Neural crest cell (in vitro differentiated cells): ENCODE results near the gene BANK1. TPM values are rescaled to one million over a fixed set of nuclear protein-coding genes. Genes with fewer than 3 reads are reported as not detected.

Experiments
- DNase-seq: peaks from one replicate; pipeline ENCODE4 v3.0.0; 2021; ENCODE audit warnings: low read depth, mixed read lengths, low spot score
- H3K27ac Mint-ChIP-seq: one replicate; pipeline ENCODE4 v1.8.0; 2021; ENCODE audit warnings: mild to moderate bottlenecking, mixed read lengths; ENCODE audit not compliant: unreplicated experiment
- H3K27me3 Mint-ChIP-seq: 2 replicates; pipeline ENCODE4 v1.8.0; 2021; ENCODE audit warnings: low read depth, mild to moderate bottlenecking, mixed read lengths
- H3K36me3 Mint-ChIP-seq: 2 replicates; pipeline ENCODE4 v1.8.0; 2021; ENCODE audit warnings: low read depth, mild to moderate bottlenecking, mixed read lengths
- H3K4me1 Mint-ChIP-seq: 2 replicates; pipeline ENCODE4 v1.8.0; 2021; ENCODE audit warnings: mixed read lengths
- H3K4me3 Mint-ChIP-seq: one replicate; pipeline ENCODE4 v1.8.0; 2021; ENCODE audit warnings: mild to moderate bottlenecking, mixed read lengths
- H3K9me3 Mint-ChIP-seq: 2 replicates; pipeline ENCODE4 v1.8.0; 2021; ENCODE audit warnings: mixed read lengths
- CTCF ChIP-seq: fragments of 200-600 bp; sonication (generic); conservative IDR thresholded peaks from 2 replicates; pipeline ENCODE4 v1.5.0; 2021; ENCODE audit warnings: antibody characterized with exemption, mild to moderate bottlenecking
- total RNA-seq: library from RNA; stranded (reverse); gene quantifications from 2 replicates; pipeline ENCODE4 v1.2.1, GENCODE V29; 2021

The BANK1 gene
- total RNA-seq, 1 donor from 2014 or later = 0.44 TPM

DNA sequence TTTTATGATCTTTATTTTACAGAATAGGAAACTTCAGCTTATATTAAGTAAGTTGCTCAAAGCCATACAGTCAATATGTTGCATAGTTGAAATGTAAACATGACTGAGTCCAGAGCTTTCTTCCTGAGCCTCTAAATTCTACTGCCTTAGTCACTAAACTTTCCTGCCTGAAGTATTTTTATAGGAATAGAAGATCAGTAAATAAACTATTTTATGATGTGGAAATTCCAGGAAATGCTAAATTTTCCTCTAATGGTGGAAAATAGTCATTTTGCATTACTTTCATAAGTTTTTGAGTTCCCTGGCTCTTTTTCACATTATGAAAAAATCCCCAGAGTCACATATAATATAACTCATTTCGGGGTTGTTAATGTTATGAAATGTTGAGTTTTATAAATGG lies 182.8 kb downstream of the BANK1 start:
- H3K4me3 Mint-ChIP-seq = no peak overlapping the region
- no peaks in the 10 kb centered on the region for H3K36me3 Mint-ChIP-seq

GRCh38 chr4:101977076-101977475 lies 186.5 kb downstream of the BANK1 start:
- H3K27ac Mint-ChIP-seq = no peak overlapping the region

More for the DNA sequence above, 182.8 kb downstream of the BANK1 start:
- DNase-seq = no peak
- Mint-ChIP-seq H3K4me1 (no peaks in the 10 kb centered on the region), H3K27me3 (no peaks in the 10 kb centered on the region), H3K27ac (no peak overlapping the region), H3K9me3 (no peaks in the 10 kb centered on the region)
- TF ChIP-seq CTCF = no peak

GRCh38 chr4:101981756-101982155 lies 191.2 kb downstream of the BANK1 start:
- Mint-ChIP-seq H3K36me3 (no peaks in the 10 kb centered on the region), H3K27ac (no peak overlapping the region), H3K4me1 (no peaks in the 10 kb centered on the region), H3K4me3 (no peak overlapping the region), H3K27me3 (no peaks in the 10 kb centered on the region), H3K9me3 (peaks cover 3% of the 10 kb centered on the region)
- DNase-seq = no peak
- no peak for TF ChIP-seq CTCF

More at GRCh38 chr4:101977076-101977475, 186.5 kb downstream of the BANK1 start:
- H3K9me3 Mint-ChIP-seq = no peaks in the 10 kb centered on the region
- DNase-seq = no peak
- H3K36me3 Mint-ChIP-seq = no peaks in the 10 kb centered on the region
- TF ChIP-seq CTCF = no peak
- H3K27me3 Mint-ChIP-seq = no peaks in the 10 kb centered on the region
- no peaks in the 10 kb centered on the region for H3K4me1 Mint-ChIP-seq
- H3K4me3 Mint-ChIP-seq = no peak overlapping the region

DNA sequence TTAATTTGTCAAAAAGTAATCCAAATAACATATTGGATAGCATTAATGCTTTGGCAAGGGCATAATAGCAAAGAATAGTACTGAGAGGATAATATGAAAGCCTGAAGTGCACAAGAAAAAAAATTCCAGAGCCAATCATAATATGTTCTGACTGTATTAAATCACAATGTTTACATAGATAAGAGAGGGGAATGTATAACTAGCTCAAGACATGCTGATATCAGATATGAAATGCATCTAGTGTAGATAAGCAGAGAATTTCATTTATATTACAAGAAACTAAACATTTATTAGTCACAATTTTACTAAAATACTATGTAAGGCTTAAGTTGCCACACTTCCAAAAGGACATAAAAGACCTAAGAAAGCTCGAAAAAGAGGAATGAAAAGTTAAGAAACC lies 193.3 kb downstream of the BANK1 start:
- H3K4me1 Mint-ChIP-seq = no peaks in the 10 kb centered on the region
- TF ChIP-seq CTCF = no peak
- H3K27ac Mint-ChIP-seq = no peak overlapping the region
- DNase-seq = no peak
- H3K4me3 Mint-ChIP-seq = no peak overlapping the region
- H3K9me3 Mint-ChIP-seq = peaks cover 3% of the 10 kb centered on the region
- no peaks in the 10 kb centered on the region for H3K36me3 Mint-ChIP-seq
- H3K27me3 Mint-ChIP-seq = no peaks in the 10 kb centered on the region

DNA sequence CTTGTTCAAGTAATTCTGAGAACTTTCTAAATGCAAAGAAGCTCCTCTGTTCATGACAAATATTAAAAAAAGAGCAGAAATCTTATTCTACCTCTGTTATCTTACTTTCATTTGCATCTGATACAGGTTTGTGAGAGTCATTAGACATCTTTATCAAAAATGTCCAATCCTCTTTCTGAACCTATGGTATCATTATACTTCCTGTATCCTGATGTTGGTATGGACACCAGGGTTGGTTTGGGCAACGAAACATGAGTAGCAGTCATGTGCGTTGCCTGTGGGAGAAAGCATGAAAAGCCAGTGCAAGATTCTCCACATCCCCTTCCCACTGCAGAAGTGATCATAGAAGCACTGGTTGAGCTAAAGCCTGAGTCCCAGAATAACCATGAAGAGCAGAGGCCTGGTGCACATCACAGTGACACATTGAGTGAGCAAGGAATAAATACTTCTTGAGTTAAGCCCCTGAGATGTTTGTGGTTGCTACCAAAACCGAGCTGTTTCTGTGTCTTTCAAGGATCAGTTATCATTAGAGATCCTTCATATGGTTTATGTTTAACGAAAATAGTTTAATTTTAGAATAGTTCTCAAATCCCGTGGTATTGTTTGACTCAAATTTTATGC lies 197.2 kb downstream of the BANK1 start:
- DNase-seq = no peak
- H3K9me3 Mint-ChIP-seq = peaks cover 3% of the 10 kb centered on the region
- H3K27ac Mint-ChIP-seq = no peak overlapping the region
- no peaks in the 10 kb centered on the region for H3K27me3 Mint-ChIP-seq
- H3K4me3 Mint-ChIP-seq = no peak overlapping the region
- TF ChIP-seq CTCF = no peak
- no peaks in the 10 kb centered on the region for H3K4me1 Mint-ChIP-seq
- no peaks in the 10 kb centered on the region for H3K36me3 Mint-ChIP-seq
